HEK293 (cell line): ENCODE measurements around the gene KIF25.

Source experiments
- CTCF ChIA-PET: fragments of 350-600 bp; formaldehyde crosslinking; extraction: SDS; loops from one replicate; lab custom pipeline; 2021; ENCODE audit warnings: antibody characterized with exemption; lab: Yijun Ruan, JAX
- POLR2A ChIA-PET: fragments of 300-600 bp; formaldehyde crosslinking; extraction: SDS; loops from one replicate; lab custom pipeline; 2020; ENCODE audit warnings: antibody characterized with exemption, inconsistent platforms; lab: Yijun Ruan, JAX
- H3K27ac ChIP-seq: fragments of 200-500 bp; sonication (Bioruptor generic); 2 replicates; pipeline ENCODE4 v1.5.1; 2014; ENCODE audit warnings: low read depth, low read length, control low read depth, inconsistent platforms; ENCODE audit errors: extremely low read depth
- H3K36me3 ChIP-seq, 2 experiments: fragments of 200-500 bp in 1 of 2; sonication (Bioruptor generic) in 1 of 2; 1 replicate in 1 of 2; 2 replicates in 1 of 2; pipeline ENCODE4 v1.5.1; 2014 to 2017; ENCODE audit warnings: inconsistent platforms in 2 of 2, low read length in 2 of 2; ENCODE audit not compliant: control insufficient read depth in 2 of 2, insufficient read depth in 1 of 2
- H3K4me1 ChIP-seq: fragments of 200-500 bp; sonication (Bioruptor generic); 2 replicates; pipeline ENCODE4 v1.5.1; 2014; ENCODE audit warnings: mild to moderate bottlenecking, low read length, inconsistent platforms; ENCODE audit not compliant: control insufficient read depth, insufficient read depth
- H3K4me3 ChIP-seq: 2 replicates; pipeline ENCODE4 v1.5.1; 2011; ENCODE audit warnings: low read depth, mild to moderate bottlenecking, control low read depth, low read length, moderate library complexity
- H3K9me3 ChIP-seq: fragments of 200-500 bp; sonication (Bioruptor generic); 2 replicates; pipeline ENCODE4 v1.5.1; 2014; ENCODE audit warnings: low read depth, low read length, inconsistent platforms; ENCODE audit not compliant: control insufficient read depth, insufficient read depth
- ELK4 ChIP-seq: IDR thresholded peaks from 2 replicates; pipeline ENCODE4 v1.6.1; 2011; ENCODE audit warnings: mild to moderate bottlenecking, low read depth, low read length, borderline replicate concordance
- IKZF3 ChIP-seq: fragments of 450-650 bp; IDR thresholded peaks from 2 replicates; pipeline ENCODE4 v1.5.0; 2018; ENCODE audit warnings: missing biosample characterization, mild to moderate bottlenecking, missing genetic modification characterization, moderate library complexity
- KLF1 ChIP-seq: fragments of 450-650 bp; formaldehyde crosslinking; IDR thresholded peaks from 2 replicates; pipeline ENCODE4 v1.5.1; 2016; ENCODE audit warnings: missing biosample characterization, missing genetic modification characterization
- YY1 ChIP-seq: fragments of 450-650 bp; formaldehyde crosslinking; IDR thresholded peaks from 2 replicates; pipeline ENCODE4 v1.5.1; 2018; ENCODE audit warnings: missing biosample characterization, missing genetic modification characterization
- ZBTB7A ChIP-seq: fragments of 450-650 bp; formaldehyde crosslinking; IDR thresholded peaks from 2 replicates; pipeline ENCODE4 v1.5.1; 2016; ENCODE audit warnings: low read depth, missing biosample characterization, missing genetic modification characterization
- ZNF112 ChIP-seq: fragments of 450-650 bp; formaldehyde crosslinking; IDR thresholded peaks from 2 replicates; pipeline ENCODE4 v1.5.0; 2017; ENCODE audit warnings: missing biosample characterization, missing genetic modification characterization
- ZNF146 ChIP-seq: fragments of 450-650 bp; formaldehyde crosslinking; IDR thresholded peaks from 2 replicates; pipeline ENCODE4 v1.5.1; 2016; ENCODE audit warnings: missing biosample characterization, missing genetic modification characterization
- ZNF155 ChIP-seq: fragments of 450-650 bp; formaldehyde crosslinking; IDR thresholded peaks from 2 replicates; pipeline ENCODE4 v1.5.1; 2016; ENCODE audit warnings: missing biosample characterization, missing genetic modification characterization
- ZNF184 ChIP-seq: fragments of 450-650 bp; IDR thresholded peaks from 2 replicates; pipeline ENCODE4 v1.5.1; 2018; ENCODE audit warnings: missing biosample characterization, mild to moderate bottlenecking, missing genetic modification characterization
- ZNF223 ChIP-seq: fragments of 450-650 bp; formaldehyde crosslinking; IDR thresholded peaks from 2 replicates; pipeline ENCODE4 v1.5.1; 2016; ENCODE audit warnings: missing biosample characterization, missing genetic modification characterization
- ZNF596 ChIP-seq: fragments of 450-650 bp; IDR thresholded peaks from 2 replicates; pipeline ENCODE4 v1.5.0; 2018; ENCODE audit warnings: missing biosample characterization, mild to moderate bottlenecking, missing genetic modification characterization, moderate library complexity
- ZNF623 ChIP-seq: fragments of 450-650 bp; formaldehyde crosslinking; IDR thresholded peaks from 2 replicates; pipeline ENCODE4 v1.5.1; 2016; ENCODE audit warnings: missing biosample characterization, missing genetic modification characterization
- ZNF624 ChIP-seq: fragments of 450-650 bp; formaldehyde crosslinking; IDR thresholded peaks from 2 replicates; pipeline ENCODE4 v1.5.1; 2017; ENCODE audit warnings: missing biosample characterization, missing genetic modification characterization
- ZNF639 ChIP-seq: fragments of 450-650 bp; formaldehyde crosslinking; IDR thresholded peaks from 2 replicates; pipeline ENCODE4 v1.5.1; 2016; ENCODE audit warnings: missing biosample characterization, missing genetic modification characterization
- ZNF664 ChIP-seq: fragments of 450-650 bp; formaldehyde crosslinking; IDR thresholded peaks from 2 replicates; pipeline ENCODE4 v1.5.1; 2016; ENCODE audit warnings: missing biosample characterization, missing genetic modification characterization
- ZXDB ChIP-seq: fragments of 450-650 bp; formaldehyde crosslinking; IDR thresholded peaks from 2 replicates; pipeline ENCODE4 v1.5.1; 2016; ENCODE audit warnings: missing biosample characterization, missing genetic modification characterization

Gene KIF25

GRCh38 chr6:168093634-168094033, 96.2 kb downstream of the KIF25 start:
- H3K9me3 ChIP-seq = no peaks in the 10 kb centered on the region
- H3K4me3 ChIP-seq = no peak overlapping the region
- no peak overlapping the region for H3K27ac ChIP-seq
- CTCF ChIA-PET = interaction anchor here (1.0 kb wide), 1 partner anchor 12 kb away, joined by 4 read pairs; no protein-coding TSS in a partner anchor
- POLR2A ChIA-PET = no interaction called here
- no peaks in the 10 kb centered on the region for H3K4me1 ChIP-seq
- TF ChIP-seq KLF1 (tag by site-specific recombination) (no peak), ZNF146 (tag by site-specific recombination) (no peak), ZXDB (no peak), ZNF623 (tag by site-specific recombination) (no peak), ZNF155 (no peak), ZBTB7A (tag by site-specific recombination) (no peak), ZNF184 (tag by site-specific recombination) (no peak), IKZF3 (tag by site-specific recombination) (no peak), ZNF596 (tag by site-specific recombination) (no peak), ZNF223 (tag by site-specific recombination) (no peak), YY1 (tag by site-specific recombination) (no peak), ELK4 (no peak), ZNF112 (tag by site-specific recombination) (no peak), ZNF624 (tag by site-specific recombination) (no peak), ZNF639 (tag by site-specific recombination) (no peak), ZNF664 (no peak)
- no peaks in the 10 kb centered on the region for H3K36me3 ChIP-seq
